HCT116 (cell line): ENCODE measurements around the gene WIPF3. TPM values are rescaled to one million over a fixed set of nuclear protein-coding genes. Genes with fewer than 3 reads are reported as not detected.

ENCODE experiments used
- ATAC-seq: fragments of 200-7000 bp; cut with Tn5 transposase; 2 replicates; pipeline ENCODE4 v1.9.1; 2020; ENCODE audit warnings: mild to moderate bottlenecking, moderate library complexity
- BruUV-seq: library from RNA; stranded (reverse); fragments of 400-500 nt; replicated peaks from 2 replicates; lab custom pipeline; 2021; lab: Mats Ljungman, UMichigan
- CTCF ChIA-PET: fragments of 300-600 bp; sonication (Branson Sonifier 250); formaldehyde crosslinking; loops from one replicate; lab custom pipeline; 2021; ENCODE audit warnings: antibody characterized with exemption; lab: Charles Lee
- POLR2A ChIA-PET: fragments of 300-600, 350-600 bp; sonication (Branson Sonifier 250); formaldehyde crosslinking; loops from one replicate; lab custom pipeline; 2021; ENCODE audit warnings: antibody characterized with exemption; lab: Charles Lee
- RAD21 ChIA-PET, 2 experiments: fragments of 300-600 bp; sonication (Branson Sonifier 250); formaldehyde crosslinking; loops; one replicate each; lab custom pipeline; 2023; ENCODE audit warnings: low total read pairs in 2 of 2; ENCODE audit not compliant: uncharacterized antibody in 2 of 2, unreplicated experiment in 2 of 2, low non-redundant PET in 1 of 2; lab: Charles Lee
- DNase-seq: peaks from one replicate; pipeline ENCODE4 v3.0.0-alpha.2; 2010; ENCODE audit warnings: low read depth, low spot score
- H2AFZ ChIP-seq: fragments of 200-600 bp; shearing (Covaris generic), sonication (generic); 2 replicates; pipeline ENCODE4 v1.6.1; 2017; ENCODE audit warnings: low read depth, mixed run types, mixed read lengths, antibody characterized with exemption, low read length; ENCODE audit not compliant: poor library complexity, severe bottlenecking
- H3K27ac ChIP-seq: 2 replicates; pipeline ENCODE4 v1.5.1; 2012; ENCODE audit warnings: low read depth, low read length
- H3K27me3 ChIP-seq: fragments of 200-600 bp; sonication (generic); 2 replicates; pipeline ENCODE4 v1.6.1; 2016; ENCODE audit warnings: mixed run types, low read length, mixed read lengths; ENCODE audit not compliant: insufficient read depth
- H3K36me3 ChIP-seq, 2 experiments: fragments of 200-500 bp in 1 of 2; fragments of 200-600 bp in 1 of 2; sonication (Bioruptor generic) in 1 of 2; sonication (generic) in 1 of 2; 2 replicates each; pipeline versions ENCODE4 v1.5.1 to v1.6.1; 2014 to 2016; ENCODE audit warnings: low read length in 2 of 2, inconsistent platforms in 1 of 2, mixed read lengths in 1 of 2, mixed run types in 1 of 2; ENCODE audit not compliant: insufficient read depth in 2 of 2, control insufficient read depth in 1 of 2
- H3K4me1 ChIP-seq, 2 experiments: fragments of 200-600 bp in 1 of 2; sonication (generic) in 1 of 2; 2 replicates each; pipeline versions ENCODE4 v1.5.1 to v1.6.1; 2012 to 2017; ENCODE audit warnings: low read length in 2 of 2, inconsistent platforms in 1 of 2, mild to moderate bottlenecking in 1 of 2, mixed read lengths in 1 of 2, mixed run types in 1 of 2, moderate library complexity in 1 of 2; ENCODE audit not compliant: insufficient read depth in 2 of 2, control insufficient read depth in 1 of 2
- H3K4me2 ChIP-seq: fragments of 200-600 bp; sonication (generic); 2 replicates; pipeline ENCODE4 v1.6.1; 2017; ENCODE audit warnings: mixed run types, low read length, mixed read lengths
- H3K4me3 ChIP-seq, 2 experiments: fragments of 200-600 bp in 1 of 2; sonication (generic) in 1 of 2; replicated peaks in 1 of 2; 2 replicates each; pipeline ENCODE4 v1.5.1; 2011 to 2016; ENCODE audit warnings: low read length in 2 of 2, control low read depth in 1 of 2, low read depth in 1 of 2, mild to moderate bottlenecking in 1 of 2, mixed read lengths in 1 of 2, mixed run types in 1 of 2
- H3K79me2 ChIP-seq: fragments of 200-600 bp; sonication (generic); 2 replicates; pipeline ENCODE4 v1.6.1; 2017; ENCODE audit warnings: mild to moderate bottlenecking, mixed run types, low read length, moderate library complexity, mixed read lengths; ENCODE audit not compliant: insufficient read depth
- H3K9ac ChIP-seq: fragments of 200-600 bp; sonication (generic); 2 replicates; pipeline ENCODE4 v1.6.1; 2016; ENCODE audit warnings: low read length, mixed read lengths
- H3K9me2 ChIP-seq: fragments of 200-600 bp; sonication (generic), shearing (Covaris generic); 2 replicates; pipeline ENCODE4 v1.6.1; 2017; ENCODE audit warnings: mixed run types, mild to moderate bottlenecking, moderate library complexity; ENCODE audit not compliant: insufficient read depth
- H3K9me3 ChIP-seq, 2 experiments: fragments of 200-500 bp in 1 of 2; fragments of 200-600 bp in 1 of 2; sonication (Bioruptor generic) in 1 of 2; sonication (generic) in 1 of 2; 2 replicates each; pipeline ENCODE4 v1.6.1; 2014 to 2017; ENCODE audit warnings: low read length in 2 of 2, mixed read lengths in 2 of 2, inconsistent platforms in 1 of 2, low read depth in 1 of 2, mild to moderate bottlenecking in 1 of 2, mixed run types in 1 of 2, moderate library complexity in 1 of 2; ENCODE audit not compliant: control insufficient read depth in 1 of 2, insufficient read depth in 1 of 2
- H4K20me1 ChIP-seq: fragments of 200-600 bp; sonication (generic), shearing (Covaris generic); 2 replicates; pipeline ENCODE4 v1.6.1; 2017; ENCODE audit warnings: mixed run types, mild to moderate bottlenecking, moderate library complexity; ENCODE audit not compliant: insufficient read depth
- ATF3 ChIP-seq: IDR thresholded peaks from 2 replicates; pipeline ENCODE4 v1.6.1; 2012
- CEBPB ChIP-seq: IDR thresholded peaks from 2 replicates; pipeline ENCODE4 v1.6.1; 2012; ENCODE audit warnings: low read depth
- CTCF ChIP-seq, 3 experiments: fragments of 200-600 bp in 1 of 3; sonication (generic) in 1 of 3; IDR thresholded peaks in 2 of 3; conservative IDR thresholded peaks in 1 of 3; 2 replicates each; pipeline ENCODE4 v1.5.1; 2012 to 2017; ENCODE audit warnings: low read depth in 2 of 3, low read length in 2 of 3, antibody characterized with exemption in 1 of 3, borderline replicate concordance in 1 of 3, control low read depth in 1 of 3, mild to moderate bottlenecking in 1 of 3, mixed read lengths in 1 of 3, mixed run types in 1 of 3, moderate library complexity in 1 of 3; ENCODE audit not compliant: insufficient read depth in 1 of 3
- EGR1 ChIP-seq: IDR thresholded peaks from 2 replicates; pipeline ENCODE4 v1.6.1; 2012; ENCODE audit warnings: low read depth
- EZH2 ChIP-seq: fragments of 200-600 bp; sonication (generic); IDR thresholded peaks from 2 replicates; pipeline ENCODE4 v1.6.1; 2017; ENCODE audit warnings: antibody characterized with exemption, mixed run types
- EZH2phosphoT487 ChIP-seq: fragments of 200-600 bp; IDR thresholded peaks from 2 replicates; pipeline ENCODE4 v1.6.1; 2018; ENCODE audit warnings: antibody characterized with exemption, borderline replicate concordance
- FOSL1 ChIP-seq: IDR thresholded peaks from 2 replicates; pipeline ENCODE4 v1.6.1; 2012; ENCODE audit warnings: low read depth
- JUND ChIP-seq: IDR thresholded peaks from 2 replicates; pipeline ENCODE4 v1.6.1; 2012
- POLR2A ChIP-seq: IDR thresholded peaks from 2 replicates; pipeline ENCODE4 v1.7.0; 2011; ENCODE audit warnings: borderline replicate concordance; ENCODE audit not compliant: insufficient read depth, insufficient read length; ENCODE audit errors: extremely low read depth
- REST ChIP-seq: IDR thresholded peaks from 2 replicates; pipeline ENCODE4 v1.6.1; 2012; ENCODE audit warnings: low read depth
- SIN3A ChIP-seq: IDR thresholded peaks from 2 replicates; pipeline ENCODE4 v1.6.1; 2012; ENCODE audit warnings: low read depth
- SP1 ChIP-seq: IDR thresholded peaks from 2 replicates; pipeline ENCODE4 v1.6.1; 2012; ENCODE audit warnings: low read depth
- TCF7L2 ChIP-seq: IDR thresholded peaks from 2 replicates; pipeline ENCODE4 v1.7.0; 2011; ENCODE audit warnings: borderline replicate concordance, inconsistent platforms; ENCODE audit not compliant: insufficient read depth, insufficient read length; ENCODE audit errors: extremely low read depth
- YY1 ChIP-seq: IDR thresholded peaks from 2 replicates; pipeline ENCODE4 v1.6.1; 2011; ENCODE audit warnings: low read length, low read depth, moderate library complexity, mild to moderate bottlenecking; ENCODE audit not compliant: insufficient replicate concordance; ENCODE audit errors: extremely low read depth
- ZFX ChIP-seq: fragments of 450-650 bp; IDR thresholded peaks from 2 replicates; pipeline ENCODE4 v1.6.1; 2017
- ZNF274 ChIP-seq: fragments of 200-500 bp; sonication (Bioruptor generic); IDR thresholded peaks from 2 replicates; pipeline ENCODE4 v1.6.1; 2014; ENCODE audit warnings: mild to moderate bottlenecking, low read depth, low read length, inconsistent platforms
- intact Hi-C: fragments of 100-400 bp; cut with micrococcal nuclease; formaldehyde crosslinking; loops from 2 replicates; pipeline ENCODE4 v1.10.0; 2022
- total RNA-seq: library from RNA; stranded (reverse); gene quantifications from one replicate; pipeline ENCODE4 v1.2.1, GENCODE V29; 2021; ENCODE audit not compliant: unreplicated experiment
- TF ChIP-seq, protein P1 (sequence below): IDR thresholded peaks from 2 replicates; pipeline ENCODE4 v1.6.1; 2011; ENCODE audit warnings: mild to moderate bottlenecking, low read length, moderate library complexity; ENCODE audit not compliant: insufficient replicate concordance; ENCODE audit errors: extremely low read depth
- TF ChIP-seq, protein P2 (sequence below): IDR thresholded peaks from 2 replicates; pipeline ENCODE4 v1.6.1; 2012

WIPF3 gene
- total RNA-seq, 1 experiment from 2014 or later = 8.6 TPM

DNA sequence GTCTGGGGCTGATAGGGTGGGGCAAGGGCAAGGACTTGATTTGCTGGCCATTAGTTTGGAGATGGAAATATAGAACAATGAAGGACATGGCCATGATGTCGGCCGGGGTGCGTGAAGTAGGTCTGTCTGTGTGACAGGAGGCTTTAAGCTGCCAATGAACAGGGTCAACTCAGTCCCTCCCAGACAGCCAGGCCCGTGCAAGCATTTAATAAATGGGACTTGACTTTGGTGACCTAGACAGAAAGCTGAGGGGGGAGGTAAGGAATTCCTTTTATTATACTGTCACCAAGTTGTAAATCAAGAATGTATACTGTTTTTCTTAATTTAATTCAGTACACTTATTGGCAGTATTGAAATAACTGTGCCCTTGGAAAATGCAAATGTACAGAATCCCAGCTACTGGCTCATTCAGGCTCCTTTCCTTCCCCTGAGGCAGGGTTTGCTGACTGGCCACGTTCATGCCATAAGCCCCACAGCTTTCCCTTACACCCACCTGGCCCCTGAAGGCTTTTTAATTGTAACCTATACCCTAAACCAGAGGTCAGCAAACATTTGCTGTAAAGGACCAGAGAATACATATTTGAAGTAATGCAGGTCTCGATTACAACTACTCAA lies 87.2 kb downstream of the WIPF3 start:
- Histone ChIP-seq H3K9ac (no peak overlapping the region), H3K36me3 (peaks cover 0 to 3% of the 10 kb centered on the region in 2 experiments; a peak in 1 of 4 replicates), H3K79me2 (no peaks in the 10 kb centered on the region), H3K9me3 (no peaks in the 10 kb centered on the region), H2AFZ (no peak overlapping the region), H3K4me3 (no peak overlapping the region), H3K27ac (no peak overlapping the region), H3K27me3 (no peaks in the 10 kb centered on the region), H3K9me2 (no peaks in the 10 kb centered on the region), H3K4me1 (no peaks in the 10 kb centered on the region), H4K20me1 (no peaks in the 10 kb centered on the region), H3K4me2 (no peak overlapping the region)
- no peak for DNase-seq
- no peak for ATAC-seq
- RAD21 ChIA-PET = no interaction called here
- intact Hi-C loops = no loop called here
- BruUV-seq = no TSS peak
- TF ChIP-seq, protein P1, sequence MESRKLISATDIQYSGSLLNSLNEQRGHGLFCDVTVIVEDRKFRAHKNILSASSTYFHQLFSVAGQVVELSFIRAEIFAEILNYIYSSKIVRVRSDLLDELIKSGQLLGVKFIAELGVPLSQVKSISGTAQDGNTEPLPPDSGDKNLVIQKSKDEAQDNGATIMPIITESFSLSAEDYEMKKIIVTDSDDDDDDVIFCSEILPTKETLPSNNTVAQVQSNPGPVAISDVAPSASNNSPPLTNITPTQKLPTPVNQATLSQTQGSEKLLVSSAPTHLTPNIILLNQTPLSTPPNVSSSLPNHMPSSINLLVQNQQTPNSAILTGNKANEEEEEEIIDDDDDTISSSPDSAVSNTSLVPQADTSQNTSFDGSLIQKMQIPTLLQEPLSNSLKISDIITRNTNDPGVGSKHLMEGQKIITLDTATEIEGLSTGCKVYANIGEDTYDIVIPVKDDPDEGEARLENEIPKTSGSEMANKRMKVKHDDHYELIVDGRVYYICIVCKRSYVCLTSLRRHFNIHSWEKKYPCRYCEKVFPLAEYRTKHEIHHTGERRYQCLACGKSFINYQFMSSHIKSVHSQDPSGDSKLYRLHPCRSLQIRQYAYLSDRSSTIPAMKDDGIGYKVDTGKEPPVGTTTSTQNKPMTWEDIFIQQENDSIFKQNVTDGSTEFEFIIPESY = no peak
- TF ChIP-seq EGR1 (no peak), REST (no peak), ATF3 (no peak), SIN3A (no peak), ZFX (no peak), SP1 (no peak), EZH2 (no peak), EZH2phosphoT487 (no peak), FOSL1 (no peak), POLR2A (no peak), JUND (no peak), TCF7L2 (no peak), CTCF (IDR thresholded peaks at IDR 0.05 in 2 of 3, conservative IDR thresholded peaks at IDR 0.05 in 1 of 3; ENCODE audit: borderline replicate concordance in 1 of 3, insufficient read depth in 1 of 3, low read depth in 2 of 3, low read length in 2 of 3) (no peak), YY1 (no peak), CEBPB (no peak), ZNF274 (no peak)
- TF ChIP-seq, protein P2, sequence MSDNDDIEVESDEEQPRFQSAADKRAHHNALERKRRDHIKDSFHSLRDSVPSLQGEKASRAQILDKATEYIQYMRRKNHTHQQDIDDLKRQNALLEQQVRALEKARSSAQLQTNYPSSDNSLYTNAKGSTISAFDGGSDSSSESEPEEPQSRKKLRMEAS = no peak
- CTCF ChIA-PET = no interaction called here
- POLR2A ChIA-PET = no interaction called here
